ENCODE data around the gene PODXL. TPM values are rescaled to one million over a fixed set of nuclear protein-coding genes. Genes with fewer than 3 reads are reported as not detected.

Gene PODXL
- total and polyA plus RNA-seq, 8 donors, result 23.0 to 71.5 (median 35.9) TPM

DNA sequence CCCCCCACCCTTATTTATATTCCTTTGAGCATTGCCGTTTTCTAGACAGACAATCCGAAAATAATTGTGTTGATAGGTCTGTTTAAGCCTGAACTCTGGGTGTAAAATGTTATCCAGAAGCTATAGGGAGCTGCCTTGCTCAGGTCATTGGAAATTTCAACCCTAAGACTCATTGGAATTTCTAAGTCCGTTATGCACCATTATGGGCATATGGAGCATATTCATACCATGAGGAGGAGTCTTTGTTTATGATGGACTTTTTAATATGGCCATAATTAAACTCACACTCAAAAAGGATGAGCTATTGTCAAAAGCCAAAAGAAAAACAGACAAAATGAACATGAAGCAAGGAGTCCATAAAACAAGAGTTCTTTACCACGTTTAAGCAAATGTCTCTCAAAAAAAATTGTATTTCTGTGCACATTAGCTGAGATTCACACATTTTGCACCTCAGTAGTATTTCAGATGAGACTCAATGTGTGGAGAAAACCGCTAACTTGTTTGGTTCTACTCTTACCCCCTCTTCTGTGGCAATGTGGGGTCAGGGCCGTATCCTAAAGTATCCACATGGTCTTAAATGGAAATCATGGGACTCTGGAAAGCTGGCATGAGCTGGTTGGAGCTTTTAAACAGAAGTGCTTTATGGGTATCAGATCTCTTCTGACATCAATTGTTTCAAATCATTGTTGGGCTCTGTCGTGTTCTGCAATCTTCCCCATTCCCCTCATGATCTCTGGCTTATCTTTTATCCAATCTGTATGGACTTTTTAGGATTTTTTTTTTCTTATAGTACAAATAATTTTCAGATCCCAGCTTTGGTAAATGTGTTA lies 60.5 kb downstream of the PODXL start:
- TF ChIP-seq, protein P1, sequence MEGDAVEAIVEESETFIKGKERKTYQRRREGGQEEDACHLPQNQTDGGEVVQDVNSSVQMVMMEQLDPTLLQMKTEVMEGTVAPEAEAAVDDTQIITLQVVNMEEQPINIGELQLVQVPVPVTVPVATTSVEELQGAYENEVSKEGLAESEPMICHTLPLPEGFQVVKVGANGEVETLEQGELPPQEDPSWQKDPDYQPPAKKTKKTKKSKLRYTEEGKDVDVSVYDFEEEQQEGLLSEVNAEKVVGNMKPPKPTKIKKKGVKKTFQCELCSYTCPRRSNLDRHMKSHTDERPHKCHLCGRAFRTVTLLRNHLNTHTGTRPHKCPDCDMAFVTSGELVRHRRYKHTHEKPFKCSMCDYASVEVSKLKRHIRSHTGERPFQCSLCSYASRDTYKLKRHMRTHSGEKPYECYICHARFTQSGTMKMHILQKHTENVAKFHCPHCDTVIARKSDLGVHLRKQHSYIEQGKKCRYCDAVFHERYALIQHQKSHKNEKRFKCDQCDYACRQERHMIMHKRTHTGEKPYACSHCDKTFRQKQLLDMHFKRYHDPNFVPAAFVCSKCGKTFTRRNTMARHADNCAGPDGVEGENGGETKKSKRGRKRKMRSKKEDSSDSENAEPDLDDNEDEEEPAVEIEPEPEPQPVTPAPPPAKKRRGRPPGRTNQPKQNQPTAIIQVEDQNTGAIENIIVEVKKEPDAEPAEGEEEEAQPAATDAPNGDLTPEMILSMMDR (IDR thresholded peaks at IDR 0.05), result no peak
- H3K4me1 ChIP-seq, result peaks cover 0 to 6% (median 0%) of the 10 kb centered on the region in 3 donors
- no peak overlapping the region for H3K27ac ChIP-seq
- FAIRE-seq (no peak), ATAC-seq (no peak), DNase-seq (no peak)
- 80 to 97% methylated on average over 7 of the region's 7 CpGs for WGBS, 2 donors
- no peaks in the 10 kb centered on the region for H3K9me3 ChIP-seq
- H3K4me3 ChIP-seq, result no peak overlapping the region
- intact Hi-C loops (cut with DNase I), result no loop called here
- peaks cover 0 to 9% (median 0%) of the 10 kb centered on the region in 3 donors for H3K36me3 ChIP-seq
- no peaks in the 10 kb centered on the region for H3K27me3 ChIP-seq

DNA sequence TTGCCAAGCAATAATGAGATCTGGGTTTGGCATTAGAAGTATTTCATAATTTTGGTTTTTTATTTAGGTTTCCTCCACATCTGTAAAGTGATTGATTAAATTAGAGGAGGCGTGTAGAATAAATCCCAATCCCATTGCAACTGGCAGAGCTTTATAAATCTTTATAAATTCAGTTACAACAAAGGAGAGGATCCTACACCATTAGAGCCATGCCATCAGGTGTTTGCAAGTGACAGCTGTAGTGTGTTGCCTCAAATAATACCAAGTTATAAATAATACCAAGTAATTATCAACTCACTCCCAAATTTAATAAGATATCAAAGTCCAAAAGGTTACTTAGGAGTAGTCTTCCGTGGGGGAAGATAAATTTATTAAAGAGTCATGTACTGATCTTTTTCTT lies 62.2 kb downstream of the PODXL start:
- intact Hi-C loops (cut with DNase I), result no loop called here
- H3K27ac ChIP-seq, result no peak overlapping the region
- H3K9me3 ChIP-seq, result no peaks in the 10 kb centered on the region
- H3K4me1 ChIP-seq, result peaks cover 0 to 6% (median 0%) of the 10 kb centered on the region in 3 donors
- TF ChIP-seq, protein P1 (IDR thresholded peaks at IDR 0.05), result no peak
- WGBS, 2 donors, result 75% methylated on average over 2 of the region's 2 CpGs
- FAIRE-seq, result no peak
- ATAC-seq, result no peak
- no peak overlapping the region for H3K4me3 ChIP-seq
- no peak for DNase-seq
- no peaks in the 10 kb centered on the region for H3K36me3 ChIP-seq
- H3K27me3 ChIP-seq, result no peaks in the 10 kb centered on the region

DNA sequence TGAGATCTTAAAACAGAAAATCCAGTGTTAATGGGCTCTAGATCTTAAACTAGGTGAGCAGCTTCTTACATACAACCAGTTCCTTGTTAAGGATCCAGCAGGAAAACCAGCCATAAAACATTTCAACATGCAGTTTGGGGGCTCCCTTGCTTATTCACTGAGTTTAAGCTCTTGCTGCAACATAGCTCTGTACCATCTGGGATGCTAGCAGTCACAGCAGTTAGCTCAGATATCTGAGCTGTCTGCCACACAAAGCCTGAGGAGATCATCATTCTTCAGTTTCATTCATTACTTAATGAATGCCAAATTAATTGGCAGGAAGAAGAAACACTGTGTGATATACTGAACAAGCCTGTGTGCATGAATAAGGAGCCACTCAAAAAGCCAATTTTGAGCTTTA lies 62.8 kb downstream of the PODXL start:
- TF ChIP-seq, protein P1 (IDR thresholded peaks at IDR 0.05), result no peak
- Histone ChIP-seq H3K9me3 (no peaks in the 10 kb centered on the region), H3K36me3 (no peaks in the 10 kb centered on the region), H3K4me1 (peaks cover 0 to 6% (median 0%) of the 10 kb centered on the region in 3 donors), H3K27me3 (no peaks in the 10 kb centered on the region), H3K27ac (no peak overlapping the region), H3K4me3 (no peak overlapping the region)
- DNase-seq, result no peak
- no peak for FAIRE-seq
- ATAC-seq, result no peak
- intact Hi-C loops (cut with DNase I), result no loop called here

DNA sequence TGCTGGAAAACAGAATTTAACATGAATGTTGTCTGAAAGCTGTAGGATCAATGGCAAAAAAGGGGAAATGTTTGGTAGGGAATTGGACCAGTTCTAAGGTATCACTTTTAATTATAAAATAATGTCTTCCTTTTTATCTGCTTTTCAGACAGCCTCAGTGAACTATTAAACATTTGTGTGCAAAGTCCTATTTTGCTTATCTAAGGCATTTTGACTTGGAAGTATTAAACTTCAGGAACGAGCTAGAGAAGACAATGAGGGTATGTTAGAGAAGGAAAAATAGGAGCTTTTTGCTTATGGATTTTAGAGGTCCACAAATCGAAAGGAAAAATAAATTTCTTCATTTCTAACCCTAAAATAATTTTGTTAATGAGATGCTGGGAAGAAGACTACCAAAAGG lies 63.3 kb downstream of the PODXL start:
- H3K4me3 ChIP-seq, result no peak overlapping the region
- WGBS, 2 donors, result 56 to 60% methylated on average over 2 of the region's 2 CpGs
- no peak for FAIRE-seq
- TF ChIP-seq, protein P1 (IDR thresholded peaks at IDR 0.05), result no peak
- H3K9me3 ChIP-seq, result no peaks in the 10 kb centered on the region
- H3K4me1 ChIP-seq, result peaks cover 0 to 3% (median 0%) of the 10 kb centered on the region in 3 donors
- DNase-seq, result no peak
- intact Hi-C loops (cut with DNase I), result no loop called here
- no peaks in the 10 kb centered on the region for H3K27me3 ChIP-seq
- no peak for ATAC-seq
- no peak overlapping the region for H3K27ac ChIP-seq
- H3K36me3 ChIP-seq, result no peaks in the 10 kb centered on the region

DNA sequence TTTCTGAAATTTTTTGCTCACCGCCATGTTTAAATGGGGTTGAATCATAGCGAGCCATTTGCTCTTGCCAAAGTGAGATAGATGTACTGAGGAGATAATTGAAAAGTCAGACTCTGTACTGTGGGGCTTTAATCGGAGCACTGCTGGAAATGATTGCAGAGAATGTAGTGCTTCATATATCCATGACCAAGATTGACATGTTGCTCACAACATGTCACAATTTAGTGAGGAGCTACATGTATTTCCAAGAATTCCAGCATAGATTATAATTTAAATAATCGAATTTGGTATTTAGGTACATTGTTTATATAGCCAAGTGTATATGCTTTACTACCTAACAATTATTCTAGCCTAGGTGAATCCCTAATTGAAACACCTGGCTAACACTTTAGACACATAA lies 66.5 kb downstream of the PODXL start:
- FAIRE-seq (no peak), DNase-seq (no peak)
- TF ChIP-seq, protein P1 (IDR thresholded peaks at IDR 0.05), result no peak

More for the DNA sequence above, 66.5 kb downstream of the PODXL start:
- H3K27me3 ChIP-seq, result no peaks in the 10 kb centered on the region
- H3K36me3 ChIP-seq, result no peaks in the 10 kb centered on the region
- H3K9me3 ChIP-seq, result no peaks in the 10 kb centered on the region
- no peak overlapping the region for H3K4me3 ChIP-seq
- 92 to 98% methylated on average over 4 of the region's 4 CpGs for WGBS, 2 donors
- no peak for ATAC-seq
- no peak overlapping the region for H3K27ac ChIP-seq
- peaks cover 0 to 6% (median 0%) of the 10 kb centered on the region in 3 donors for H3K4me1 ChIP-seq
- intact Hi-C loops (cut with DNase I), result no loop called here
